Effector memory CD8-positive, alpha-beta T cell (primary cell): ENCODE data around the gene BCL2L15.

Experiments
- ATAC-seq: fragments of 150-1000 bp; cut with Tn5 transposase; replicated peaks from 2 replicates; pipeline ENCODE4 v1.10.0; 2021; ENCODE audit warnings: mild to moderate bottlenecking, moderate library complexity
- DNase-seq, 3 experiments: peaks; one replicate each; pipeline ENCODE4 v3.0.0; 2021
- H3K27ac Mint-ChIP-seq, 2 donors: one replicate each; pipeline ENCODE4 v1.8.0; 2022; ENCODE audit warnings: mild to moderate bottlenecking in 2 of 2, mixed read lengths in 2 of 2, moderate library complexity in 2 of 2
- H3K27me3 Mint-ChIP-seq, 2 donors: one replicate each; pipeline ENCODE4 v1.8.0; 2022; ENCODE audit warnings: mixed read lengths in 2 of 2
- H3K36me3 Mint-ChIP-seq: one replicate; pipeline ENCODE4 v1.8.0; 2022; ENCODE audit warnings: mild to moderate bottlenecking, moderate library complexity, mixed read lengths; ENCODE audit not compliant: insufficient read depth
- H3K4me1 Mint-ChIP-seq, 2 donors: one replicate each; pipeline ENCODE4 v1.8.0; 2022; ENCODE audit warnings: low read depth in 2 of 2, mixed read lengths in 2 of 2
- H3K4me3 Mint-ChIP-seq, 2 donors: one replicate each; pipeline ENCODE4 v1.8.0; 2022; ENCODE audit warnings: mild to moderate bottlenecking in 2 of 2, mixed read lengths in 2 of 2, moderate library complexity in 2 of 2
- H3K9me3 Mint-ChIP-seq, 2 donors: one replicate each; pipeline ENCODE4 v1.8.0; 2022; ENCODE audit warnings: mixed read lengths in 2 of 2

Gene BCL2L15

GRCh38 chr1:113872219-113872935 is 15.0 kb downstream of the BCL2L15 start:
- H3K9me3 Mint-ChIP-seq = peaks cover 0 to 5% of the 10 kb centered on the region in 2 donors
- DNase-seq (no peak), ATAC-seq (peak; percentile 17)
- peaks cover 9% of the 10 kb centered on the region for H3K36me3 Mint-ChIP-seq
- H3K4me3 Mint-ChIP-seq = peak overlapping the region; percentile 84 to 92
- peak overlapping the region; percentile 92 to 97 for H3K27ac Mint-ChIP-seq
- H3K4me1 Mint-ChIP-seq = peaks cover 51 to 79% of the 10 kb centered on the region in 2 donors
- no peaks in the 10 kb centered on the region for H3K27me3 Mint-ChIP-seq

GRCh38 chr1:113871597-113872113 is 15.7 kb downstream of the BCL2L15 start, which contains the start of gene PTPN22:
TSS of gene PTPN22 (minus strand) at chr1:113871712.
- no peaks in the 10 kb centered on the region for H3K27me3 Mint-ChIP-seq
- peaks cover 51 to 77% of the 10 kb centered on the region in 2 donors for H3K4me1 Mint-ChIP-seq
- peaks cover 0 to 5% of the 10 kb centered on the region in 2 donors for H3K9me3 Mint-ChIP-seq
- peak within 1 kb of the TSS; percentile 84 to 92 for H3K4me3 Mint-ChIP-seq
- peaks cover 9% of the 10 kb centered on the region for H3K36me3 Mint-ChIP-seq
- peak; percentile 90 for ATAC-seq
- DNase-seq = peak; percentile 74 to 77 (median 76)
- H3K27ac Mint-ChIP-seq = peak within 1 kb of the TSS; percentile 92 to 97

GRCh38 chr1:113870778-113871177 is 16.6 kb downstream of the BCL2L15 start:
- Mint-ChIP-seq H3K36me3 (peaks cover 15% of the 10 kb centered on the region), H3K4me1 (peaks cover 48 to 75% of the 10 kb centered on the region in 2 donors), H3K4me3 (peak overlapping the region; percentile 84 to 92), H3K9me3 (peaks cover 0 to 5% of the 10 kb centered on the region in 2 donors), H3K27me3 (no peaks in the 10 kb centered on the region), H3K27ac (peak overlapping the region; percentile 92 to 97)
- DNase-seq (no peak), ATAC-seq (no peak)

- DNase-seq (no peak), ATAC-seq (no peak)
- Mint-ChIP-seq H3K27ac (peak overlapping the region; percentile 92 to 97), H3K4me3 (peak overlapping the region; percentile 84 to 92), H3K4me1 (peaks cover 44 to 70% of the 10 kb centered on the region in 2 donors), H3K9me3 (no peaks in the 10 kb centered on the region), H3K27me3 (no peaks in the 10 kb centered on the region), H3K36me3 (peaks cover 26% of the 10 kb centered on the region)
Measured at GRCh38 chr1:113868387-113869083, 18.8 kb downstream of the BCL2L15 start.

- Mint-ChIP-seq H3K4me1 (peaks cover 44 to 69% of the 10 kb centered on the region in 2 donors), H3K27me3 (no peaks in the 10 kb centered on the region), H3K27ac (peak overlapping the region; percentile 90 to 93), H3K36me3 (peaks cover 64% of the 10 kb centered on the region), H3K4me3 (peak overlapping the region in 1 of 2 donors; percentile 27), H3K9me3 (no peaks in the 10 kb centered on the region)
- DNase-seq (no peak), ATAC-seq (no peak)
Measured at GRCh38 chr1:113861641-113862040, 25.7 kb downstream of the BCL2L15 start.

GRCh38 chr1:113860891-113861290 is 26.5 kb downstream of the BCL2L15 start:
- ATAC-seq = no peak
- Mint-ChIP-seq H3K27me3 (no peaks in the 10 kb centered on the region), H3K4me1 (peaks cover 41 to 64% of the 10 kb centered on the region in 2 donors), H3K36me3 (peaks cover 66% of the 10 kb centered on the region), H3K27ac (peak overlapping the region; percentile 90 to 93), H3K9me3 (no peaks in the 10 kb centered on the region), H3K4me3 (peak overlapping the region; percentile 3 to 56)
- no peak for DNase-seq

- DNase-seq (no peak), ATAC-seq (peak; percentile 90)
- no peaks in the 10 kb centered on the region for H3K9me3 Mint-ChIP-seq
- H3K27me3 Mint-ChIP-seq = no peaks in the 10 kb centered on the region
- peak overlapping the region; percentile 90 to 93 for H3K27ac Mint-ChIP-seq
- H3K4me1 Mint-ChIP-seq = peaks cover 38 to 54% of the 10 kb centered on the region in 2 donors
- H3K4me3 Mint-ChIP-seq = peak overlapping the region; percentile 54 to 56
- H3K36me3 Mint-ChIP-seq = peaks cover 74% of the 10 kb centered on the region
Measured at GRCh38 chr1:113859478-113860175, 27.8 kb downstream of the BCL2L15 start.

GRCh38 chr1:113858982-113859381 is 28.4 kb downstream of the BCL2L15 start:
- Mint-ChIP-seq H3K4me1 (peaks cover 35 to 50% of the 10 kb centered on the region in 2 donors), H3K27me3 (no peaks in the 10 kb centered on the region), H3K9me3 (no peaks in the 10 kb centered on the region), H3K36me3 (peaks cover 74% of the 10 kb centered on the region), H3K27ac (peak overlapping the region; percentile 90 to 93), H3K4me3 (peak overlapping the region; percentile 54 to 56)
- ATAC-seq (no peak), DNase-seq (no peak)

GRCh38 chr1:113858418-113858817 is 29.0 kb downstream of the BCL2L15 start:
- no peak for ATAC-seq
- Mint-ChIP-seq H3K27me3 (no peaks in the 10 kb centered on the region), H3K4me1 (peaks cover 32 to 47% of the 10 kb centered on the region in 2 donors), H3K27ac (peak overlapping the region; percentile 90 to 93), H3K9me3 (no peaks in the 10 kb centered on the region), H3K4me3 (no peak overlapping the region), H3K36me3 (peaks cover 77% of the 10 kb centered on the region)
- no peak for DNase-seq

GRCh38 chr1:113857776-113858175 is 29.6 kb downstream of the BCL2L15 start:
- Mint-ChIP-seq H3K4me3 (no peak overlapping the region), H3K36me3 (peaks cover 77% of the 10 kb centered on the region), H3K4me1 (peaks cover 29 to 40% of the 10 kb centered on the region in 2 donors), H3K27ac (peak overlapping the region in 1 of 2 donors; percentile 90), H3K27me3 (no peaks in the 10 kb centered on the region), H3K9me3 (no peaks in the 10 kb centered on the region)
- ATAC-seq = no peak
- DNase-seq = no peak

GRCh38 chr1:113856401-113856790 is 31.0 kb downstream of the BCL2L15 start:
- no peak for ATAC-seq
- peaks cover 72% of the 10 kb centered on the region for H3K36me3 Mint-ChIP-seq
- peaks cover 18 to 28% of the 10 kb centered on the region in 2 donors for H3K4me1 Mint-ChIP-seq
- peak overlapping the region in 1 of 2 donors; percentile 77 for H3K27ac Mint-ChIP-seq
- no peaks in the 10 kb centered on the region for H3K9me3 Mint-ChIP-seq
- DNase-seq = no peak
- no peak overlapping the region for H3K4me3 Mint-ChIP-seq
- no peaks in the 10 kb centered on the region for H3K27me3 Mint-ChIP-seq

- Mint-ChIP-seq H3K4me3 (no peak overlapping the region), H3K27ac (peak overlapping the region; percentile 51 to 77), H3K4me1 (peaks cover 14 to 27% of the 10 kb centered on the region in 2 donors), H3K9me3 (no peaks in the 10 kb centered on the region), H3K36me3 (peaks cover 75% of the 10 kb centered on the region), H3K27me3 (no peaks in the 10 kb centered on the region)
- DNase-seq (no peak), ATAC-seq (no peak)
Measured at GRCh38 chr1:113855630-113856400, 31.6 kb downstream of the BCL2L15 start.
